GM12878 (cell line): ENCODE results near the gene SLC35A4. TPM values are rescaled to one million over a fixed set of nuclear protein-coding genes. Genes with fewer than 3 reads are reported as not detected.
A peak's percentile ranks its signal among the peaks of the same experiment; 100 is the strongest.

Source experiments
- ATAC-seq: fragments of 200-7000 bp; cut with Tn5 transposase; 3 replicates; pipeline ENCODE4 v1.9.1; 2020; ENCODE audit warnings: mild to moderate bottlenecking, moderate library complexity
- BruUV-seq: library from RNA; stranded (reverse); fragments of 400-500 nt; replicated peaks from 2 replicates; lab custom pipeline; 2021; lab: Mats Ljungman, UMichigan
- CTCF ChIA-PET: fragments of 300-600 bp; sonication (Branson Sonifier 250); formaldehyde crosslinking; extraction: SDS; loops from one replicate; lab custom pipeline; 2021; ENCODE audit warnings: inconsistent platforms; lab: Yijun Ruan, JAX
- POLR2A ChIA-PET: fragments of 350-600 bp; formaldehyde crosslinking; extraction: SDS; loops from one replicate; lab custom pipeline; 2021; ENCODE audit warnings: inconsistent platforms; lab: Charles Lee
- RAD21 ChIA-PET: fragments of 300-600 bp; sonication (Branson Sonifier 250); formaldehyde crosslinking; loops from one replicate; lab custom pipeline; 2023; ENCODE audit warnings: antibody characterized with exemption; ENCODE audit not compliant: unreplicated experiment; lab: Charles Lee
- SMC1A ChIA-PET: fragments of 300-600 bp; sonication (Branson Sonifier 250); formaldehyde crosslinking; loops from one replicate; lab custom pipeline; 2023; ENCODE audit not compliant: unreplicated experiment, uncharacterized antibody; lab: Charles Lee
- DNase-seq: peaks from one replicate; pipeline ENCODE4 v3.0.0-alpha.2; 2011; ENCODE audit warnings: low read depth, low spot score
- FAIRE-seq: peaks from 3 replicates; lab custom pipeline; 2011; peaks lifted over from hg19 to GRCh38; lab: Jason Lieb, UNC
- H2AFZ ChIP-seq: 2 replicates; pipeline ENCODE4 v1.6.0; 2011; ENCODE audit warnings: low read depth, low read length, control low read depth; ENCODE audit not compliant: control insufficient read depth
- H3K27ac ChIP-seq: 2 replicates; pipeline ENCODE4 v1.5.1; 2011; ENCODE audit warnings: control low read depth; ENCODE audit not compliant: control insufficient read depth, insufficient read depth
- H3K27me3 ChIP-seq, 2 experiments: replicated peaks in 1 of 2; 2 replicates each; pipeline versions ENCODE4 v1.6.0 to v1.6.1; 2011; ENCODE audit warnings: low read length in 1 of 2; ENCODE audit not compliant: control insufficient read depth in 2 of 2, insufficient read depth in 2 of 2
- H3K36me3 ChIP-seq, 2 experiments: 2 replicates each; pipeline ENCODE4 v1.5.1; 2011; ENCODE audit warnings: low read length in 1 of 2; ENCODE audit not compliant: control insufficient read depth in 2 of 2, insufficient read depth in 2 of 2
- H3K4me1 ChIP-seq: 2 replicates; pipeline ENCODE4 v1.6.1; 2011; ENCODE audit warnings: mild to moderate bottlenecking, low read length, moderate library complexity, mixed read lengths; ENCODE audit not compliant: control insufficient read depth, insufficient read depth
- H3K4me2 ChIP-seq: 2 replicates; pipeline ENCODE4 v1.6.0; 2011; ENCODE audit warnings: control low read depth; ENCODE audit not compliant: control insufficient read depth, insufficient read depth
- H3K4me3 ChIP-seq: fragments of 200-600 bp; sonication (generic); 2 replicates; pipeline ENCODE4 v1.5.1; 2016
- H3K79me2 ChIP-seq: 2 replicates; pipeline ENCODE4 v1.6.0; 2011; ENCODE audit warnings: low read length; ENCODE audit not compliant: control insufficient read depth, insufficient read depth
- H3K9ac ChIP-seq: 2 replicates; pipeline ENCODE4 v1.8.0; 2011; ENCODE audit warnings: low read length, control low read depth, mixed read lengths; ENCODE audit not compliant: control insufficient read depth, insufficient read depth
- H3K9me3 ChIP-seq: replicated peaks from 3 replicates; pipeline ENCODE4 v1.5.1; 2011; ENCODE audit warnings: mild to moderate bottlenecking, low read length; ENCODE audit not compliant: control insufficient read depth, insufficient read depth
- H4K20me1 ChIP-seq: 2 replicates; pipeline ENCODE4 v1.6.0; 2011; ENCODE audit not compliant: control insufficient read depth, insufficient read depth
- ASH2L ChIP-seq: fragments of 300-600, 200-600 bp; sonication (generic); IDR thresholded peaks from 2 replicates; pipeline ENCODE4 v1.6.1; 2017; ENCODE audit warnings: low read depth, mild to moderate bottlenecking, borderline replicate concordance
- ATF7 ChIP-seq: fragments of 450-650 bp; IDR thresholded peaks from 2 replicates; pipeline ENCODE4 v1.6.1; 2016; ENCODE audit warnings: low read depth, mild to moderate bottlenecking
- BCL11A ChIP-seq: IDR thresholded peaks from 2 replicates; pipeline ENCODE4 v1.6.1; 2011; ENCODE audit warnings: low read depth, low read length
- CBX5 ChIP-seq: sonication (generic); IDR thresholded peaks from 2 replicates; pipeline ENCODE4 v1.6.1; 2016; ENCODE audit warnings: low read depth, moderate library complexity, mild to moderate bottlenecking, inconsistent platforms
- CREM ChIP-seq: IDR thresholded peaks from 2 replicates; pipeline ENCODE4 v1.6.1; 2014; ENCODE audit warnings: antibody characterized with exemption, low read depth
- ETV6 ChIP-seq, 2 experiments: fragments of 450-650 bp in 1 of 2; IDR thresholded peaks in 1 of 2; conservative IDR thresholded peaks in 1 of 2; 2 replicates each; pipeline ENCODE4 v1.6.1; 2014; ENCODE audit warnings: antibody characterized with exemption in 1 of 2, borderline replicate concordance in 1 of 2, low read depth in 1 of 2, mild to moderate bottlenecking in 1 of 2, moderate library complexity in 1 of 2
- IKZF1 ChIP-seq: fragments of 450-650 bp; conservative IDR thresholded peaks from 2 replicates; pipeline ENCODE4 v1.6.1; 2017; ENCODE audit warnings: antibody characterized with exemption, mild to moderate bottlenecking
- KLF5 ChIP-seq: fragments of 450-650 bp; IDR thresholded peaks from 2 replicates; pipeline ENCODE4 v1.6.1; 2014; ENCODE audit warnings: mild to moderate bottlenecking; ENCODE audit not compliant: partially characterized antibody
- MEF2B ChIP-seq: fragments of 450-650 bp; IDR thresholded peaks from 2 replicates; pipeline ENCODE4 v1.6.1; 2018; ENCODE audit warnings: mild to moderate bottlenecking, moderate library complexity; ENCODE audit not compliant: partially characterized antibody, poor library complexity, severe bottlenecking
- POLR2AphosphoS2 ChIP-seq: IDR thresholded peaks from 2 replicates; pipeline ENCODE4 v1.6.1; 2011; ENCODE audit warnings: low read depth, mild to moderate bottlenecking, low read length, improper control_type of control experiment, moderate library complexity
- RAD51 ChIP-seq: fragments of 450-650 bp; IDR thresholded peaks from 2 replicates; pipeline ENCODE4 v1.6.1; 2016; ENCODE audit warnings: moderate library complexity, mild to moderate bottlenecking, inconsistent platforms
- RB1 ChIP-seq: fragments of 450-650 bp; formaldehyde crosslinking; IDR thresholded peaks from 2 replicates; pipeline ENCODE4 v1.6.1; 2017; ENCODE audit warnings: mild to moderate bottlenecking, borderline replicate concordance
- SMC3 ChIP-seq: IDR thresholded peaks from 2 replicates; pipeline ENCODE4 v1.6.1; 2011; ENCODE audit warnings: low read length, improper control_type of control experiment, borderline replicate concordance
- SP1 ChIP-seq: IDR thresholded peaks from one replicate; pipeline ENCODE4 v1.6.1; 2011; ENCODE audit warnings: low read depth, low read length
- TARDBP ChIP-seq: IDR thresholded peaks from 2 replicates; pipeline ENCODE4 v1.6.1; 2016; ENCODE audit warnings: borderline replicate concordance
- WGBS: methylation state at CpG from one replicate; pipeline ENCODE4 v1.1.6; 2016; ENCODE audit warnings: low lambda C conversion rate; ENCODE audit not compliant: insufficient replicate concordance, insufficient coverage; ENCODE audit errors: missing lambda C conversion rate; 5-methylcytosine and 5-hydroxymethylcytosine counted together
- in situ Hi-C: fragments of 300-500 bp; cut with MboI; formaldehyde crosslinking; loops from 9 replicates; pipeline ENCODE4 v1.14.3; 2018; ENCODE audit warnings: mixed read lengths
- intact Hi-C: fragments of 100-400 bp; cut with micrococcal nuclease; formaldehyde crosslinking; loops from one replicate; pipeline ENCODE4 v1.14.2; 2022; ENCODE audit not compliant: unreplicated experiment
- polyA plus RNA-seq, 11 experiments: library from polyadenylated mRNA; depleted of rRNA in 4 of 11; unstranded in 6 of 11; stranded (reverse) in 5 of 11; fragments of >200 nt; fragmentation: Nextera tagmentation in 4 of 11; fragmentation: Illumina TruSeq in 1 of 11; extraction: Ambion mirVana in 4 of 11; extraction: Trizol in 1 of 11; gene quantifications; 1 replicate in 1 of 11; 2 replicates in 10 of 11; pipeline versions ENCODE4 v1.2.1 to v1.2.3, GENCODE V29; 2011 to 2016; ENCODE audit warnings: inconsistent platforms in 2 of 11, missing spikeins in 2 of 11, low read depth in 1 of 11
- total RNA-seq, 4 experiments: library from RNA; depleted of rRNA in 3 of 4; stranded (reverse); fragments of >200 nt in 3 of 4; fragmentation: Illumina TruSeq in 1 of 4; extraction: Trizol in 1 of 4; gene quantifications; 2 replicates each; pipeline versions ENCODE4 v1.2.1 to v1.2.3, GENCODE V29; 2013 to 2021
- TF ChIP-seq, protein P1 (sequence below): IDR thresholded peaks from 2 replicates; pipeline ENCODE4 v1.6.1; 2012; ENCODE audit warnings: improper control_type of control experiment, low read depth, low read length; ENCODE audit not compliant: insufficient replicate concordance
- TF ChIP-seq, protein P2 (sequence below): fragments of 450-650 bp; IDR thresholded peaks from 2 replicates; pipeline ENCODE4 v1.6.1; 2016; ENCODE audit warnings: mild to moderate bottlenecking
- TF ChIP-seq, protein P3 (sequence below): fragments of 450-650 bp; IDR thresholded peaks from 2 replicates; pipeline ENCODE4 v1.6.1; 2017; ENCODE audit warnings: borderline replicate concordance

Gene SLC35A4
- total and polyA plus RNA-seq, 10 of the 15 experiments (the other 5 are each of a cell fraction or from before 2014, with no cell fraction given) = 23.8 to 167 (median 114) TPM

DNA sequence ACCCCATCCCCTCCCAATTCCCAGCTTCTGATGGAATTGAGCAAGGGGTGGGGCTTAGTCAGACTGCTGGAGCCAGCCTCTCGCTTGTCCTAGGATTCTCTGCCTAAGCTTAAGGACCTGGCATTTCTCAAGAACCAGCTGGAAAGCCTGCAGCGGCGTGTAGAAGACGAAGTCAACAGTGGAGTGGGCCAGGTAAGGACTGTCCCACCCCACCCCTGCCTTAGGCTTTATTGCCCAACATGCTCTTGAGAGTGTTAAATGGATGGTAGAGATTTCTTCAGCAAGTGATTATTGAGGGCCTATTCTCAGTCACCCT, 1.1 kb downstream of the SLC35A4 start:
- ChIA-PET POLR2A (interaction anchor here (0.6 to 2.3 kb wide), 7 partner anchors 10 to 131 kb away, joined by 3 to 6 read pairs (median 4); partner anchors contain the start of genes EIF4EBP3, IK and NDUFA2), CTCF (interaction anchor here (0.6 to 0.8 kb wide), 3 partner anchors 9 to 11 kb away, joined by 3 to 4 read pairs (median 3); no protein-coding TSS in a partner anchor), SMC1A (interaction anchor here (0.8 to 1.5 kb wide), 7 partner anchors 8 to 156 kb away, joined by 3 to 7 read pairs (median 3); partner anchors contain the start of genes EIF4EBP3 and SRA1), RAD21 (interaction anchor here (0.6 to 1.4 kb wide), 3 partner anchors 19 to 156 kb away, joined by 3 to 7 read pairs (median 3); partner anchors contain the start of gene EIF4EBP3)
- Histone ChIP-seq H3K4me3 (peak overlapping the region; percentile 89), H3K27me3 (no peaks in the 10 kb centered on the region), H3K79me2 (peaks cover 45% of the 10 kb centered on the region), H4K20me1 (no peaks in the 10 kb centered on the region), H2AFZ (no peak overlapping the region), H3K36me3 (peaks cover 6 to 8% of the 10 kb centered on the region in 2 experiments; a peak in 3 of 4 replicates), H3K4me2 (peak overlapping the region; percentile 95), H3K27ac (peak overlapping the region; percentile 92), H3K4me1 (peaks cover 46% of the 10 kb centered on the region), H3K9me3 (no peaks in the 10 kb centered on the region), H3K9ac (peak overlapping the region; percentile 92)
- intact Hi-C loops (loop anchor here (2.0 kb wide), 1 partner anchor 145 kb away; no protein-coding TSS in a partner anchor), in situ Hi-C loops (no loop called here)
- BruUV-seq = no TSS peak
- FAIRE-seq (no peak), DNase-seq (no peak), ATAC-seq (no peak)
- 96% methylated on average over 4 of the region's 4 CpGs for WGBS
- TF ChIP-seq TARDBP (no peak), CREM (no peak), MEF2B (no peak), CBX5 (no peak), SMC3 (no peak), RAD51 (no peak), SP1 (no peak), ATF7 (no peak), ETV6 (conservative IDR thresholded peaks at IDR 0.05 in 1 of 2, IDR thresholded peaks at IDR 0.05 in 1 of 2; ENCODE audit: borderline replicate concordance in 1 of 2, low read depth in 1 of 2) (no peak), KLF5 (no peak), RB1 (no peak), IKZF1 (no peak), ASH2L (no peak), BCL11A (no peak), POLR2AphosphoS2 (no peak)
- TF ChIP-seq, protein P1, sequence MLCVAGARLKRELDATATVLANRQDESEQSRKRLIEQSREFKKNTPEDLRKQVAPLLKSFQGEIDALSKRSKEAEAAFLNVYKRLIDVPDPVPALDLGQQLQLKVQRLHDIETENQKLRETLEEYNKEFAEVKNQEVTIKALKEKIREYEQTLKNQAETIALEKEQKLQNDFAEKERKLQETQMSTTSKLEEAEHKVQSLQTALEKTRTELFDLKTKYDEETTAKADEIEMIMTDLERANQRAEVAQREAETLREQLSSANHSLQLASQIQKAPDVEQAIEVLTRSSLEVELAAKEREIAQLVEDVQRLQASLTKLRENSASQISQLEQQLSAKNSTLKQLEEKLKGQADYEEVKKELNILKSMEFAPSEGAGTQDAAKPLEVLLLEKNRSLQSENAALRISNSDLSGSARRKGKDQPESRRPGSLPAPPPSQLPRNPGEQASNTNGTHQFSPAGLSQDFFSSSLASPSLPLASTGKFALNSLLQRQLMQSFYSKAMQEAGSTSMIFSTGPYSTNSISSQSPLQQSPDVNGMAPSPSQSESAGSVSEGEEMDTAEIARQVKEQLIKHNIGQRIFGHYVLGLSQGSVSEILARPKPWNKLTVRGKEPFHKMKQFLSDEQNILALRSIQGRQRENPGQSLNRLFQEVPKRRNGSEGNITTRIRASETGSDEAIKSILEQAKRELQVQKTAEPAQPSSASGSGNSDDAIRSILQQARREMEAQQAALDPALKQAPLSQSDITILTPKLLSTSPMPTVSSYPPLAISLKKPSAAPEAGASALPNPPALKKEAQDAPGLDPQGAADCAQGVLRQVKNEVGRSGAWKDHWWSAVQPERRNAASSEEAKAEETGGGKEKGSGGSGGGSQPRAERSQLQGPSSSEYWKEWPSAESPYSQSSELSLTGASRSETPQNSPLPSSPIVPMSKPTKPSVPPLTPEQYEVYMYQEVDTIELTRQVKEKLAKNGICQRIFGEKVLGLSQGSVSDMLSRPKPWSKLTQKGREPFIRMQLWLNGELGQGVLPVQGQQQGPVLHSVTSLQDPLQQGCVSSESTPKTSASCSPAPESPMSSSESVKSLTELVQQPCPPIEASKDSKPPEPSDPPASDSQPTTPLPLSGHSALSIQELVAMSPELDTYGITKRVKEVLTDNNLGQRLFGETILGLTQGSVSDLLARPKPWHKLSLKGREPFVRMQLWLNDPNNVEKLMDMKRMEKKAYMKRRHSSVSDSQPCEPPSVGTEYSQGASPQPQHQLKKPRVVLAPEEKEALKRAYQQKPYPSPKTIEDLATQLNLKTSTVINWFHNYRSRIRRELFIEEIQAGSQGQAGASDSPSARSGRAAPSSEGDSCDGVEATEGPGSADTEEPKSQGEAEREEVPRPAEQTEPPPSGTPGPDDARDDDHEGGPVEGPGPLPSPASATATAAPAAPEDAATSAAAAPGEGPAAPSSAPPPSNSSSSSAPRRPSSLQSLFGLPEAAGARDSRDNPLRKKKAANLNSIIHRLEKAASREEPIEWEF = no peak
- TF ChIP-seq, protein P2, sequence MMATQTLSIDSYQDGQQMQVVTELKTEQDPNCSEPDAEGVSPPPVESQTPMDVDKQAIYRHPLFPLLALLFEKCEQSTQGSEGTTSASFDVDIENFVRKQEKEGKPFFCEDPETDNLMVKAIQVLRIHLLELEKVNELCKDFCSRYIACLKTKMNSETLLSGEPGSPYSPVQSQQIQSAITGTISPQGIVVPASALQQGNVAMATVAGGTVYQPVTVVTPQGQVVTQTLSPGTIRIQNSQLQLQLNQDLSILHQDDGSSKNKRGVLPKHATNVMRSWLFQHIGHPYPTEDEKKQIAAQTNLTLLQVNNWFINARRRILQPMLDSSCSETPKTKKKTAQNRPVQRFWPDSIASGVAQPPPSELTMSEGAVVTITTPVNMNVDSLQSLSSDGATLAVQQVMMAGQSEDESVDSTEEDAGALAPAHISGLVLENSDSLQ = no peak
- TF ChIP-seq, protein P3, sequence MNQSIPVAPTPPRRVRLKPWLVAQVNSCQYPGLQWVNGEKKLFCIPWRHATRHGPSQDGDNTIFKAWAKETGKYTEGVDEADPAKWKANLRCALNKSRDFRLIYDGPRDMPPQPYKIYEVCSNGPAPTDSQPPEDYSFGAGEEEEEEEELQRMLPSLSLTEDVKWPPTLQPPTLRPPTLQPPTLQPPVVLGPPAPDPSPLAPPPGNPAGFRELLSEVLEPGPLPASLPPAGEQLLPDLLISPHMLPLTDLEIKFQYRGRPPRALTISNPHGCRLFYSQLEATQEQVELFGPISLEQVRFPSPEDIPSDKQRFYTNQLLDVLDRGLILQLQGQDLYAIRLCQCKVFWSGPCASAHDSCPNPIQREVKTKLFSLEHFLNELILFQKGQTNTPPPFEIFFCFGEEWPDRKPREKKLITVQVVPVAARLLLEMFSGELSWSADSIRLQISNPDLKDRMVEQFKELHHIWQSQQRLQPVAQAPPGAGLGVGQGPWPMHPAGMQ = no peak
